Neural progenitor cell (in vitro differentiated cells): ENCODE results near the gene ERC2.

Experiments used
- EZH2 ChIP-seq: fragments of 200-600 bp; sonication (generic); IDR thresholded peaks from 2 replicates; pipeline ENCODE4 v1.6.1; 2017; ENCODE audit warnings: antibody characterized with exemption, mild to moderate bottlenecking, moderate library complexity
- TF ChIP-seq, protein P1 (sequence below): fragments of 200-600 bp; sonication (generic); IDR thresholded peaks from 2 replicates; pipeline ENCODE4 v1.5.1; 2017; ENCODE audit warnings: antibody characterized with exemption, mild to moderate bottlenecking

DNA sequence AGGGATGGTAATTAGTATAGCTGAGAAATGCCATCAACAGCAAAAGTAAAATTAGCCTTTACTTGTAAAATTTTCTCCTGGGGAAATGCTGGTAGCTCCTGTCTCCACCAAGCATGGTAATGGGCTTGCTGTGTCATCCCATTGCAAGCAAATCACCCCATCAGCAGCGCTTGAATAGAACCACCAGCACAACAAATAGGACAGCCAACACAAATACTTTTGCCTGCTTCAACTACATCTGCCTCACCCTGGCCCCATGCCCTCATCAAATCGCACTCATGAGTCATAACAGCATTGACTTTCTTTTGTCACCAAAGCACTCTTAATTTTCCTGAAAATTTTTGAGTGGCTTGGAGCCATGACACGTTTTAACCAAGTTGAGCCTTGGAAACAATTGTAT, 52.6 kb downstream of the ERC2 start:
- TF ChIP-seq, protein P1, sequence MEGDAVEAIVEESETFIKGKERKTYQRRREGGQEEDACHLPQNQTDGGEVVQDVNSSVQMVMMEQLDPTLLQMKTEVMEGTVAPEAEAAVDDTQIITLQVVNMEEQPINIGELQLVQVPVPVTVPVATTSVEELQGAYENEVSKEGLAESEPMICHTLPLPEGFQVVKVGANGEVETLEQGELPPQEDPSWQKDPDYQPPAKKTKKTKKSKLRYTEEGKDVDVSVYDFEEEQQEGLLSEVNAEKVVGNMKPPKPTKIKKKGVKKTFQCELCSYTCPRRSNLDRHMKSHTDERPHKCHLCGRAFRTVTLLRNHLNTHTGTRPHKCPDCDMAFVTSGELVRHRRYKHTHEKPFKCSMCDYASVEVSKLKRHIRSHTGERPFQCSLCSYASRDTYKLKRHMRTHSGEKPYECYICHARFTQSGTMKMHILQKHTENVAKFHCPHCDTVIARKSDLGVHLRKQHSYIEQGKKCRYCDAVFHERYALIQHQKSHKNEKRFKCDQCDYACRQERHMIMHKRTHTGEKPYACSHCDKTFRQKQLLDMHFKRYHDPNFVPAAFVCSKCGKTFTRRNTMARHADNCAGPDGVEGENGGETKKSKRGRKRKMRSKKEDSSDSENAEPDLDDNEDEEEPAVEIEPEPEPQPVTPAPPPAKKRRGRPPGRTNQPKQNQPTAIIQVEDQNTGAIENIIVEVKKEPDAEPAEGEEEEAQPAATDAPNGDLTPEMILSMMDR: no peak
- no peak for TF ChIP-seq EZH2
